Dermis blood vessel endothelial cell (primary cell): ENCODE results near the gene ZNF618. TPM values are rescaled to one million over a fixed set of nuclear protein-coding genes. Genes with fewer than 3 reads are reported as not detected.

Experiments used
- DNase-seq: peaks from one replicate; pipeline ENCODE4 v3.0.0; 2010
- total RNA-seq: library from RNA; depleted of rRNA; stranded (reverse); fragments of >200 nt; gene quantifications from 2 replicates; pipeline ENCODE4 v1.2.3, GENCODE V29; 2014

The ZNF618 gene
- total RNA-seq = 11.7 and 19.5 TPM in 2 replicates

GRCh38 chr9:113876151-113876992 is at the start of gene ZNF618:
TSS of gene ZNF618 (plus strand) at chr9:113876309. CDS start at chr9:113876381, 72 bp downstream.
- peak; percentile 51 for DNase-seq

GRCh38 chr9:113828221-113828620 is 47.9 kb upstream of the ZNF618 start:
- peak; percentile 32 for DNase-seq

- DNase-seq = no peak
Observed at GRCh38 chr9:113837334-113837733, 38.8 kb upstream of the ZNF618 start.

DNA sequence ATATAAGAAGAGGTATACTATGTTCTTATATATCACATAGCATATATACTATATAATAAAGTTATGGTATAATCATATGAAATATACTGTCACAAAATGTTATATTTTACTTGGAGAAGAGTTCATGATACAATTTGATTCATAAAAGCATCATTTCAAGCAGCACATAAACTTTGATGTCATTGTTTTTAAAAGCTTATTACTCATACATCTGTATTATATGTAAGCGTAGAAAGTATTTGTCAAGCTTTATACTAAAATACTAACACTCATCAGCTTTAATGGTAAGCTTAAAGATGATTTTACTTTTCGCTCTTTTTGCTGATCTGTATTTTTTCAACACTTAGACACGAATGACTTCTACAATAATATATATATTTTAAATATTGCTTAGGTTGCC is 34.0 kb upstream of the ZNF618 start:
- no peak for DNase-seq

GRCh38 chr9:113844466-113844865 is 31.6 kb upstream of the ZNF618 start:
- no peak for DNase-seq

DNA sequence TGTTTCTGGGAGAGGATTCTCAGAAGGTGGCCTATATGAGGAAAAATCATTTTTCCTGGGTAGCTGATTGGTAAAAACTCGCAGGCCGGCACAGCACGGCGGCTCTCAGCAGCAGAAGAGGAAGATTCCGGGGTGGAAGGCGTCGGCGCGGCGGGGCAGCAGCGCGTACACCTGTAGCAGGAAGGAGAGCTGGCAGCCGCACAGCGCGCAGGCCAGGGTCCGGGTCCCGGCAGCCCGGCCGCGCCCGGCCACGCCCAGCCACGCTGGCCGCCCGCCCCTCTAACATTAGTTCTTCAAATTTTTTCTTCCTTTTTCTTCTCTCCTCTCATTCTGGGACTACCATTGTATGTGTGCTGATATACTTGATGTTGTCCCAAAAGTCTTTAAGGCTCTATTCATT is 24.8 kb upstream of the ZNF618 start:
- DNase-seq = no peak

DNA sequence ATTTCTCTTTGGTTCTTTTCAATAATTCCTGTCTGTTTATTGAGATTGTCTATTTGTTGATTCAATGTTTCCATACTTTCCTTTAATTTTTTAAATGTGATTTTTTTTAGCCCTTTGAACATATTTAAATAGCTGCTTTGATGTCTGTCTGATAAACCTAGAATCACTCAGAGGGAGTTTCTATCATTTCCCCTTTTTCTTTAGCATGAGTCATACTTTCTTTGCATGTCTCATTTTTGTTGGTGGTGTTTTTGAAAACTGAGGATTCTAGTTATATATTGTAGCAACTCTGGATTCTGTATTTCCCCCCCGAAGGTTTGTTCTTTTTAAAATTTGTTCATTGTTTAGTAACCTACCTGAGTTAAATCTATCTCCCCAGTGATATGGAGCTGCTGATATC is 24.2 kb upstream of the ZNF618 start:
- DNase-seq = no peak

- DNase-seq = peak; percentile 31
Observed at GRCh38 chr9:113853333-113853732, 22.8 kb upstream of the ZNF618 start.

- DNase-seq = no peak
Observed at GRCh38 chr9:113854310-113854709, 21.8 kb upstream of the ZNF618 start.

- no peak for DNase-seq
Observed at GRCh38 chr9:113857875-113858274, 18.2 kb upstream of the ZNF618 start.

DNA sequence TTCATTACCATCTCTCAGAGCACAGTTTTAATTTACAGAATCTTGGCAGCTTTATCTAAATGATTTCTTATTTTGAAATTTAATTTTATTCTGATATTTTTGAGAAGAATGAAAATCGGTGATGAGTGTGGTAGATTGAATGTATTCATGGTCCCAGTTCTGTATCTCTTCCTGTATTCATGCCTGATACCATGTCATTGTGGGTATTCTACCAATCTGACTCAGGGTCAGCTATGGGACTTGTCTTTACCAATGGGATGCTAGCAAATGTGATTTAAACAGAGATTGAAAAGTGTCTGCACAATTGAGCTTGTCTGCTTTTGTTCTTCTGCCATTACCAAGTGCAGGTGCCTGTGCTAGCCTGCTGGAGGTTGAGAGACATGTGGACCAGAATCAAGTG is 17.8 kb upstream of the ZNF618 start:
- DNase-seq = no peak

- DNase-seq = no peak
Observed at GRCh38 chr9:113863345-113863744, 12.8 kb upstream of the ZNF618 start.

DNA sequence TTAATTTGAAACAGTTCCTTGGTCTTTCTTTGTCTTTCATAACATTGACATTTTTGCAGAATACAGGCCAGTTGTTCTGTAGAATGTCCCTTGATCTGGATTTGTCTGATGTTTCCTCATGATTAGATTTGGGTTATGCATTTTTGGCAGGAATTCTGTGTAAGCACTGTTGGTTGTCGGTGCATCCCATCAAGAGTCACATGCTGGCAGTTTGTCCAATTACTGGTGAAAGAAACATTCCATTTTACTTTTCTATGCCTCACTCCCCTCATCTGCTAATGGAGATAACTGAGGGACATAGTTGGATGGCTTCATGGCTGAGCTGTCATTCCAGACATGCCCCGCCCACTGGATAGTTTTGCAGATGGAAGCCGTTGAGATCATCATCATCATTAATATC is 7.6 kb upstream of the ZNF618 start:
- DNase-seq = no peak

- DNase-seq = no peak
Observed at GRCh38 chr9:113872485-113873143, 3.5 kb upstream of the ZNF618 start.

DNA sequence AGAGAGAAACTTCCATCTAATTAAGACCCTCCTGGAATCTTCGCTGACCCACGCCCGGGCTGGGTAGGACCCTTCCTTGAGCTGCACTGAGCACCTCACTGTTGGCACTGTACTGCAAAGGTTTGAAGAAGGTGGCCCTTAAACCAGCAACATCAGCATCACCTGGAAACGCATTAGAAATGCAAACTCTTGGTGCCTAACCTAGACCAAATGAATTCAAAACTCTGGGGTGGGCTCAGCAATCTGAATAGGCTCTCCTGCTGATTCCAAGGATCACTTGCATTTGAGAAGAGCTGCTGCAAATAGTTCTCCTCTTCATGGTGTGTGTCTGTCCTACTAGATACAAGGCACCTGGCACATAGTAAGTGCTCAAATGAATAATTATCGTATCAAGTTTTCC is 2.7 kb upstream of the ZNF618 start:
- no peak for DNase-seq

DNA sequence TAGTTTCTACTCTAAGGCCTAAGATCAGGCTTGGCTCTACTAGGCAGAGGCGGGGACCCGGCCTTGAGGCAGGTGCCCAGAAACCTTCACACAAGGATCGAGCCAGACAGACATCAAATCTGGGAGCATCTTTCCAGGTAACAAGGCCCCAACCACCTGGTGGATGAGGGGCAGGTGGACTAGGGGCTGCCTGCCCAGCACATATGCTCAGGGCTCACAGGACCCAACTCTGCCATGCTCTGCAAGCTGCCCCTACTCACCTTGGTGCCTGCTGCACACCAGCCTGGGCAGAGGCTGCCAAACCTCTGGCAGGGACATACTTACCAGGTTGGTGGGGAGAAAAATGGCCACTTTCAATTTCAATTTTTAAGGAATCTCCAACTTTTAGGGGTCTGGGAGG is 2.2 kb upstream of the ZNF618 start:
- DNase-seq = no peak

GRCh38 chr9:113875459-113876150 is 504 bp upstream of the ZNF618 start:
- DNase-seq = peak; percentile 44

GRCh38 chr9:113876993-113877368 is 872 bp downstream of the ZNF618 start:
- no peak for DNase-seq

DNA sequence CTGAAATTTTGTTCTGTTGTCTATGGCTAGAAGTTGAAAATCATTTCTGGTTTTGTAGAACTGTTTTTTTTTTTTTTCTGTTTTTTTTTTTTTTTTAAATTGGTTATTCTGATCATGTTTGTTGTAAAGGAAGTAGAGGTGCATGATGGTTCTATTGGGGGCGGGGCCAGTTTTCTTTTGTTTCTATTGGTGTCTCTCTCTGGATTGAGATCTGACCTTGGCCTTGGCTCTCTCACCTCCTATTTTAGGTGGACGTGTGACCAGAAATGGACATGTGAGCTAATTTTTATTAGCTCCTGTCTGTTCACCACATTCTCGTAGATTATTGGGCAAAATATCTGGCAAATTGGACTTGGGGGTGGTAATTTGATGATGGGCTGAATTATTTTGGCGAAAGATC is 3.2 kb downstream of the ZNF618 start:
- DNase-seq = no peak

- peak; percentile 41 for DNase-seq
Observed at GRCh38 chr9:113879911-113880310, 3.8 kb downstream of the ZNF618 start.

DNA sequence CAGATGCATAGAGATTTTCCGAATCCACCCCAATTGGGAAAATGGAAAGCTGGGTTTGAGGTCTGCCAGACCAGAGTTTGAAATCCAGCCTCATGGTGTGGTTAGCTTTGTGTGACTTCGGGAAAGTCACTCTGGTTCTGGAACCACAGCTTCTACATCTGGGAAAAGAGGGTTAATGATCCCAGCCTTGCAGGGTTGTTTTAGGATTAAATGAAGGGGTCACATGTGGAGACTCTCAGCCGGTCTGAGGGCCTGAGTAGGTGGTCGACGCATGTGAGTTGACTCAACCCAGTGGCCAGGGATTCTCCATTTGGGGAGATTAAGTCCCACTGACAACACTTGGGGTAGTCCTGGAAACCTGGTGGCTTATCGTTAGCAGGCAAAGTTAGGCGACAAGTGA is 6.1 kb downstream of the ZNF618 start:
- no peak for DNase-seq

DNA sequence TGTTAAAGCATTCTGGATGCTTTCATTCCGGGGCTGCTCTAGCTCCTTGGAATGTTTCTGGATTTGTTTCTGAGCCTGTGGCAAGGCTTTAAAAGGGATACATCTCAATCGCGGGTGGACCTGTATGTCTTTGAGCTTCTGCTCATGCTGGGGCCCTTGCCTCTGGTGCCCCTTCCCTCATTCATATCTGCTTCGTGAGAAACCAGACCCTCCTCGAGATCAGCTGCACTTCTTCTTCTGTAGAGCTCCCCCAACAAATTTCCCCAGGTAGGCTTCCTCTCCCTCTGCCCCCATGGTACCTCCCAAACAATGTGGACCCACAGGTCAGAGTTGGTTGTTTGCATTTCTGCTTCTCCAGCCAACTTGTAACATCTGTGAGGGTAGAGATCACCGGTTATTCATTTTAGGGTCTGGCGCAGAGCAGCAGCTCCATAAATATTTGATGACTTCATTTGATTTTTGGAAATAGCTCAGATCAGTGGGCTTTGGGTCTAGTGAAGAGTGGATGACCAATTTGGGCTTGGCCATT is 6.6 kb downstream of the ZNF618 start:
- DNase-seq = no peak
